ENCODE results near the gene LCE5A. TPM values are rescaled to one million over a fixed set of nuclear protein-coding genes. Genes with fewer than 3 reads are reported as not detected.
A peak's percentile ranks its signal among the peaks of the same experiment; 100 is the strongest.
"Not testable (repeated sequence)": the region's sequence is repeated elsewhere in the genome, so short reads cannot be mapped to it uniquely, and the experiment has no call there.

The LCE5A gene
- total RNA-seq, 3 donors from 2014 or later, result not detected

GRCh38 chr1:152533327-152533938, 22.8 kb downstream of the LCE5A start:
- intact Hi-C loops (cut with DNase I, micrococcal nuclease), result no loop called here
- ATAC-seq (peak; percentile 54), DNase-seq (peak in 2 of 3 donors; percentile 50 to 62)
- Histone ChIP-seq H3K4me1 (ENCODE audit: low read depth) (no peaks in the 10 kb centered on the region), H3K36me3 (ENCODE audit: low read depth) (no peaks in the 10 kb centered on the region), H3K4me3 (no peak overlapping the region), H3K9me3 (no peaks in the 10 kb centered on the region)
- TF ChIP-seq CTCF (IDR thresholded peaks at IDR 0.05), result no peak

- Histone ChIP-seq H3K9me3 (no peaks in the 10 kb centered on the region), H3K36me3 (ENCODE audit: low read depth) (no peaks in the 10 kb centered on the region), H3K4me3 (no peak overlapping the region), H3K4me1 (ENCODE audit: low read depth) (no peaks in the 10 kb centered on the region)
- no peak for ATAC-seq
- intact Hi-C loops (cut with DNase I, micrococcal nuclease), result no loop called here
- no peak for TF ChIP-seq CTCF (IDR thresholded peaks at IDR 0.05)
- DNase-seq, result no peak
Measured at GRCh38 chr1:152535774-152536173, 25.2 kb downstream of the LCE5A start.

- DNase-seq, result no peak
- intact Hi-C loops (cut with DNase I, micrococcal nuclease), result no loop called here
- Histone ChIP-seq H3K4me1 (ENCODE audit: low read depth) (no peaks in the 10 kb centered on the region), H3K4me3 (no peak overlapping the region), H3K9me3 (no peaks in the 10 kb centered on the region), H3K36me3 (ENCODE audit: low read depth) (no peaks in the 10 kb centered on the region)
- no peak for ATAC-seq
- no peak for TF ChIP-seq CTCF (IDR thresholded peaks at IDR 0.05)
Measured at GRCh38 chr1:152537496-152537895, 26.9 kb downstream of the LCE5A start.

- ATAC-seq, result no peak
- H3K4me1 ChIP-seq (ENCODE audit: low read depth), result no peaks in the 10 kb centered on the region
- no peak overlapping the region for H3K4me3 ChIP-seq
- DNase-seq, result no peak
- intact Hi-C loops (cut with DNase I, micrococcal nuclease), result no loop called here
- no peaks in the 10 kb centered on the region for H3K36me3 ChIP-seq (ENCODE audit: low read depth)
- no peaks in the 10 kb centered on the region for H3K9me3 ChIP-seq
- no peak for TF ChIP-seq CTCF (IDR thresholded peaks at IDR 0.05)
Measured at GRCh38 chr1:152539901-152540300, 29.3 kb downstream of the LCE5A start.

GRCh38 chr1:152543820-152544219, 33.2 kb downstream of the LCE5A start:
- no peak for TF ChIP-seq CTCF (IDR thresholded peaks at IDR 0.05)
- Histone ChIP-seq H3K9me3 (no peaks in the 10 kb centered on the region), H3K4me3 (no peak overlapping the region), H3K4me1 (ENCODE audit: low read depth) (no peaks in the 10 kb centered on the region), H3K36me3 (ENCODE audit: low read depth) (no peaks in the 10 kb centered on the region)
- no peak for DNase-seq
- no peak for ATAC-seq
- intact Hi-C loops (cut with DNase I, micrococcal nuclease), result no loop called here

GRCh38 chr1:152546704-152547103, 36.1 kb downstream of the LCE5A start:
- intact Hi-C loops (cut with DNase I, micrococcal nuclease), result no loop called here

GRCh38 chr1:152548358-152548757, 37.8 kb downstream of the LCE5A start:
- H3K4me3 ChIP-seq; DNase-seq; ATAC-seq; intact Hi-C loops (cut with DNase I, micrococcal nuclease); H3K4me1 ChIP-seq (ENCODE audit: low read depth); H3K9me3 ChIP-seq; H3K36me3 ChIP-seq (ENCODE audit: low read depth): not testable (repeated sequence)

More at GRCh38 chr1:152546704-152547103, 36.1 kb downstream of the LCE5A start:
- ATAC-seq (no peak), DNase-seq (no peak)
- Histone ChIP-seq H3K4me3 (no peak overlapping the region), H3K4me1 (ENCODE audit: low read depth) (no peaks in the 10 kb centered on the region), H3K9me3 (no peaks in the 10 kb centered on the region), H3K36me3 (ENCODE audit: low read depth) (no peaks in the 10 kb centered on the region)
- no peak for TF ChIP-seq CTCF (IDR thresholded peaks at IDR 0.05)

Data from mucosa of descending colon (tissue), 3 donors.